Measurements from ENCODE around the gene SULT1A1. TPM values are rescaled to one million over a fixed set of nuclear protein-coding genes. Genes with fewer than 3 reads are reported as not detected.
"Not testable (repeated sequence)": the region's sequence is repeated elsewhere in the genome, so short reads cannot be mapped to it uniquely, and the experiment has no call there.

SULT1A1 gene
- total RNA-seq, 1 donor from 2014 or later, result 6.3 TPM

DNA sequence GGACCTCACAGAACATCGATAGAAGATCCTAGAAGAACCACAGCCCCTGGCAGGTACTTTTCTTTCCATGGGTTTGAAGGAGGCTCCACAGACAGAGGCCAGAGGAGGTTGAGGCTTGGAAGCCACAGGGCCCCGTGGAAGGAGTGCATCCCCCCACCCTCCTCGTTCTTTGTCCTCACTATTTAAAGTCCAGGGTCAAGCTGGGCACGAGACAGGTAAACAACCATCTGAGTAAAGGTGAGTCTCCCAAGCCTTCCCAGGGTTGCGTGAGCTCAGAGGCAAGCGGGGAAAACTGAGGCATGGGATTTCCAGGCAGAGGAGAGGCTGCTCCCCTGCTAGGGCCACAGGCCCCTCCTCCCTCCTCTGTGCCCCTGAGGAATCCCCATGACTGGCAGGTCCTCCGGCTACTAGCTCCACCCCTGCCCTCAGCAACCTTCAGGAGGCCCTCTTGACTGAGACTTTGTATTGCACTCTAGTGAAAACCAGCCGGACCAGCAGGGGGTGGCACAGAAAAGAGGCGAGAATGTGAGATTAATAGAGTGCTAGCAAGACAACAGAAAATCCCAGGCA, 12.1 kb downstream of the SULT1A1 start:
- TF ChIP-seq, protein P1, sequence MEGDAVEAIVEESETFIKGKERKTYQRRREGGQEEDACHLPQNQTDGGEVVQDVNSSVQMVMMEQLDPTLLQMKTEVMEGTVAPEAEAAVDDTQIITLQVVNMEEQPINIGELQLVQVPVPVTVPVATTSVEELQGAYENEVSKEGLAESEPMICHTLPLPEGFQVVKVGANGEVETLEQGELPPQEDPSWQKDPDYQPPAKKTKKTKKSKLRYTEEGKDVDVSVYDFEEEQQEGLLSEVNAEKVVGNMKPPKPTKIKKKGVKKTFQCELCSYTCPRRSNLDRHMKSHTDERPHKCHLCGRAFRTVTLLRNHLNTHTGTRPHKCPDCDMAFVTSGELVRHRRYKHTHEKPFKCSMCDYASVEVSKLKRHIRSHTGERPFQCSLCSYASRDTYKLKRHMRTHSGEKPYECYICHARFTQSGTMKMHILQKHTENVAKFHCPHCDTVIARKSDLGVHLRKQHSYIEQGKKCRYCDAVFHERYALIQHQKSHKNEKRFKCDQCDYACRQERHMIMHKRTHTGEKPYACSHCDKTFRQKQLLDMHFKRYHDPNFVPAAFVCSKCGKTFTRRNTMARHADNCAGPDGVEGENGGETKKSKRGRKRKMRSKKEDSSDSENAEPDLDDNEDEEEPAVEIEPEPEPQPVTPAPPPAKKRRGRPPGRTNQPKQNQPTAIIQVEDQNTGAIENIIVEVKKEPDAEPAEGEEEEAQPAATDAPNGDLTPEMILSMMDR (IDR thresholded peaks at IDR 0.05; ENCODE audit: insufficient read depth, low read length, severe bottlenecking), result no peak
- H3K36me3 ChIP-seq (ENCODE audit: control insufficient read depth, insufficient read depth, low read length), result no peaks in the 10 kb centered on the region
- H3K27me3 ChIP-seq (ENCODE audit: control insufficient read depth, insufficient read depth, low read length), result no peaks in the 10 kb centered on the region
- DNase-seq (ENCODE audit: low read depth), result no peak
- no peak overlapping the region for H3K4me3 ChIP-seq (ENCODE audit: low read depth, low read length)
- no peak for FAIRE-seq

DNA sequence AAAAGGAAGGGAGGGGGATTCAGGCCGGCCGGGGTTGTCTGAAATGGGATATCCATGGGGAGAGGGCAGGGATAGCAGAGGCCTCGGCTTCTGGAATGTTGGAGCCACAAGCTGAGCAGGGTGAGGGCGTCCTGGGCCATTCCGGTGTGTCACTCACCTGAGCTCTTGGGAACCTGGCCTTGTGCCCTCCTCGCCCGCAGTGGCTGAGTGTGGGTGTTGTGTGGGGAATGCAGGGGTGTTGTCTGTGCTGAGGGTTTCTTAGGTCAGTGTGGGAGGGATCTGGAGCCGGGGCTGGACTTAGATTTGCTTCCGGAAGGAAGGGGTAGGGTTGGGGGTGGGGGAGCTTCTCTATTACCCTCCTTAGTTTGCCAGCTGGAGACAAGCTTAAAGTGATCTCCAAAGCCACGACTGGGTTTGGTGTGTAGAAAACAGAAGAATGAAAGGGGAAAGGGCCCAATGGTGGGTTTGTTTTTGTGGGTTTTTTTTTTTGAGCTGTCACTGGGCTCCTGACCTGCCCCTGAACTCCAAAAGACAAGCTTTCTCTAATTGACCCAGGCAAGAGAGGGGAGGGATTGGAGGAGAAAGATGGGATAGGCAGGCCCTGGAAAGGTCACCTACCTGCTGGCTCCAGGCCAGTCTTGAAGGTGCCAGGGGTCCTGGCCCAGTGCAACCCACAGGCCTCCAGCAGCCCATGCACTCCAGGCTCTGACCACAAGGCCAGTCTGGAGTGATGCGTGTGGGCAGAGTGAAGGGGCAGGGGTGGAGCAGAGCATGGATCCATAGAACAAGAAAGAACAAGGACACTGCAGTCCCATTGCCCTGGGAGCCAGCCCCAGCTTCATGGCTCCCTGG, 12.8 kb downstream of the SULT1A1 start, which contains the start of gene SULT1A2:
Gene SULT1A2, minus strand, starts transcription at position 211 of the 852 bp plus-strand sequence. CDS start 1,120 bp downstream, outside the sequence.
- TF ChIP-seq, protein P1 (IDR thresholded peaks at IDR 0.05; ENCODE audit: insufficient read depth, low read length, severe bottlenecking), result no peak
- H3K36me3 ChIP-seq (ENCODE audit: control insufficient read depth, insufficient read depth, low read length), result no peaks in the 10 kb centered on the region
- FAIRE-seq (no peak), DNase-seq (ENCODE audit: low read depth) (peak; percentile 57)
- no peak within 1 kb of the TSS for H3K4me3 ChIP-seq (ENCODE audit: low read depth, low read length)
- H3K27me3 ChIP-seq (ENCODE audit: control insufficient read depth, insufficient read depth, low read length), result no peaks in the 10 kb centered on the region

DNA sequence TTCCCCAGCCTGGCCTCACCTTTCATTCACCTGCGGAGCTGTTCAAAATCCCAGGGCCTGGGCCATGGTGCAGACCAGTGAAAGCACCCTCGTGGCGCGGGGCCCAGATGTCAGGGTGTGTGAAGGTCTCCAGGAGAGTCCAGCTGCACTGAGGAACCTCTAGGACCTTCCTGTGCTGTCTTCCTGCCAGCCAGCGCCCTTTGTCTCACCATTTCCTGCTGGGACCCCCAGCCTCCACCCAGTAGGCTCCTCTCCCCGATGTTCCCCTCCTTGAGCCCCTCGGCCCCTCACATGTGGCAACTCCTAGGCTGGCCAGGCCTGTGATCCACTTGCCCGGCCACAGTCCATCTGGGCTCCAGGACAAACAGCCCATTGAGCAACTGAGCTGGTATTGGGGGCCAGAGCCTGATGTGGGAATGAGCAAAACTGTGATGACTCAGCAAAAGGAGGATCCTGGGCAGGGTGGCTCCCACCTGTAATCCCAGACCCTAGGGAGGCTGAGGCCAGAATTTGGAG, 13.7 kb downstream of the SULT1A1 start:
- Histone ChIP-seq H3K36me3 (ENCODE audit: control insufficient read depth, insufficient read depth, low read length) (no peaks in the 10 kb centered on the region), H3K4me3 (ENCODE audit: low read depth, low read length) (no peak overlapping the region), H3K27me3 (ENCODE audit: control insufficient read depth, insufficient read depth, low read length) (no peaks in the 10 kb centered on the region)
- DNase-seq (ENCODE audit: low read depth) (no peak), FAIRE-seq (no peak)
- TF ChIP-seq, protein P1 (IDR thresholded peaks at IDR 0.05; ENCODE audit: insufficient read depth, low read length, severe bottlenecking), result no peak

DNA sequence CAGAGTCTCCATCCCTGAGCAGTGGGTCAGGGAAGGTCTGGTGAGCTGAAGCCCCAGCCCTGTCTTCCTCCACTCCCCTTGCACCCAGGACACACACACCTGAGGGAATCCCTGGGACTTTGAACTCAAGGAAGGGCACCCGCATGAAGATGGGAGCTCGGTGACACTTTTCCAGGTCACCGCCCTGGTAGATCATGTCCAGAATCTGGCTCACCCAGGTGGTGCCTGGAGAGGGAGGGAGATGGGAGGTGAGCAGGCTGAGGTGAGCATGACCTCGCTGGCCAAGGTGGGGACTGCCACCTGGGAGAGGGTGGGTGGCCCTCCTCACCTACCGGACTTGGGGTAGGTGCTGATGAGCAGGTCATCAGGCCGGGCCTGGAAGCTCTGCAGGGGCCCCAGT, 14.4 kb downstream of the SULT1A1 start:
- H3K36me3 ChIP-seq (ENCODE audit: control insufficient read depth, insufficient read depth, low read length); FAIRE-seq; H3K4me3 ChIP-seq (ENCODE audit: low read depth, low read length); H3K27me3 ChIP-seq (ENCODE audit: control insufficient read depth, insufficient read depth, low read length); DNase-seq (ENCODE audit: low read depth): not testable (repeated sequence)

DNA sequence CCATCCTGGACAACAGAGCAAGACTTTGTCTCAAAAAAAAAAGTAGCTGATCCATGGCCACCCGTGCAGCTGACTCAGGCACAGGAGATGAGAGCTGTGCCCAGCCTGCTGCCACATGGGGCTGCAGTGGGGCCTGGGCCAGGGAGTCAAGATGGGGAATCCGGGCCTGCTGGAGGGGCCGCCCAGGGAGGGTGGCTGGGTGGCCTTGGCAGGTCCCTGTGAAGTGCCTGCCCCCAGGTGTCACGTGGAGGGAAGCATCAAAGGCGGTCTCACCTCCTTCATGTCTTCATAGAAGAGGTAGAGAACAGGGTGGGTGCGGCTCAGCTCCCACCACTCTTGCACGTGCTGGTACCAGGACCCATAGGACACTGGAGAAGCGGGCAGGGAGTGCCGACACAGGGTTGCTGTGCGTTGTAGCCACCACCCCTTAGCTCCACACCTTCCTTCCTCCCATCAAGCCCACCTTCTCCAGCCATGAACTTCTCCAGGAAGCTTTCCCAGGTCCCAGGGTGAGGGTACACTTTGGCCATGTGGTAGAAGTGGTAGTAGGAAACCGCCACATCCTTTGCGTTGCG, 16.8 kb downstream of the SULT1A1 start:
- Histone ChIP-seq H3K4me3 (ENCODE audit: low read depth, low read length) (no peak overlapping the region), H3K36me3 (ENCODE audit: control insufficient read depth, insufficient read depth, low read length) (peaks cover 6% of the 10 kb centered on the region), H3K27me3 (ENCODE audit: control insufficient read depth, insufficient read depth, low read length) (no peaks in the 10 kb centered on the region)
- DNase-seq (ENCODE audit: low read depth) (no peak), FAIRE-seq (no peak)
- TF ChIP-seq, protein P1 (IDR thresholded peaks at IDR 0.05; ENCODE audit: insufficient read depth, low read length, severe bottlenecking), result no peak

DNA sequence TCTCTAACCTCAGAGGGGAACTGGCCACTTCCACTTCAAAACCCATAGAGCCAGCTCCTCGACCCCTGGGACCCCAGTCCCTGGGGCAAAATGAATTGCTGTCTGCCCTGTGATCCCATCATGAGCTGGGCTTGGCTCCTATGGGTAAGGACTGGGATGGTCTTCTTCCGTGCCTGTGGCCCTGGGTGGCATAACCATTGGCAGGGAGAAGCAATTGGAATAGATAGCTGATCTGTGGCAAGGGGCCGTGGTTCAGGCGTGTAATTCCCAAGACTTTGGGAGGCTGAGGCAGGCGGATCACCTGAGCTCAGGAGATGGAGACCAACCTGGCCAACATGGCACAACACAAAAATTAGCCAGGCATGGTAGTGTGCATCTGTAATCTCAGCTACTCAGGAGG, 17.3 kb downstream of the SULT1A1 start:
- FAIRE-seq, result no peak
- Histone ChIP-seq H3K27me3 (ENCODE audit: control insufficient read depth, insufficient read depth, low read length) (no peaks in the 10 kb centered on the region), H3K4me3 (ENCODE audit: low read depth, low read length) (no peak overlapping the region), H3K36me3 (ENCODE audit: control insufficient read depth, insufficient read depth, low read length) (peaks cover 6% of the 10 kb centered on the region)
- TF ChIP-seq, protein P1 (IDR thresholded peaks at IDR 0.05; ENCODE audit: insufficient read depth, low read length, severe bottlenecking), result no peak
- DNase-seq (ENCODE audit: low read depth), result no peak
